ENCODE measurements around the gene TBC1D21.
"Not testable (repeated sequence)": the region's sequence is repeated elsewhere in the genome, so short reads cannot be mapped to it uniquely, and the experiment has no call there.

The TBC1D21 gene

DNA sequence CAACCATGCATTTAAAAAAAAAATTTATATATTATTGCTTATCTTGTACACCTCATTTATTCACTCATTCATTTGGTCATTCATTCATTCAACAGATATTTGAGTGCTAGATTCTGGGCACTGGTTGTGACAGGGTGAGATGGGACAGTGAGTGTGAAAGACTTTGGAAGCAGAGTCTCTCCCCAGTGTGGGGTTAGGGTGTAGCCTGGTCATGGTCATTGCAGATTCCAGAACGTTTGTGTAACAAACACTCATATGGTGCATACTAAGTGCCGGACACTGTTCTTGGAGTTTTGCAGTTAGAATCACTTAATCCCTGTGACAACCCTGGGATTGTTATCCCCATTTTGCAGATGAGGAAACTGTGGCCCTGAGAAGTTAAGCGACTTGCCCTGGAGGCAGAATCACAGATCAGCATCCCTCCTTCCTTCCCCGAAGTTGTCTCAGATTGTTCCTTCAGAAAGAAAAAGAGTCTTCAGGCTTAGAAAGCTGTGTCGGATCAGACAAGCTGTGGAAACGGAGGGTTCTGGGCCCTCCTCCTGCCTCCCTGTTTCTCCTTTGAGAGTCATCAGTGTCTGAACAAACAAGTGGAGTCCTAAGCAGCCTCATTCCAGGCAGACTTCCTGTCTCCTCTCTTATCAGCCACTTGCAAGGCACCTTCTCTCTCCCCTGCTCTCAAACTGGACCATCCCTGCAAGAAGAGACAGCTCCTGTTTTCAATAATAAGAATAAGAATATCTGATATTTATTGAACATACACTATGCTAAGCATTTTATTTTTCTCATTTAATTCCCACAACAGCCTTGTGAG is 59.2 kb downstream of the TBC1D21 start:
- ATAC-seq = no peak
- Mint-ChIP-seq H3K4me3 (no peak overlapping the region), H3K27ac (no peak overlapping the region), H3K4me1 (peaks cover 13% of the 10 kb centered on the region), H3K9me3 (no peaks in the 10 kb centered on the region), H3K36me3 (ENCODE audit: low read depth) (no peaks in the 10 kb centered on the region), H3K27me3 (peaks cover 3% of the 10 kb centered on the region)
- DNase-seq = no peak

- Mint-ChIP-seq H3K4me1 (peaks cover 2% of the 10 kb centered on the region), H3K27me3 (no peaks in the 10 kb centered on the region), H3K27ac (no peak overlapping the region), H3K9me3 (no peaks in the 10 kb centered on the region), H3K4me3 (no peak overlapping the region), H3K36me3 (ENCODE audit: low read depth) (no peaks in the 10 kb centered on the region)
- DNase-seq = no peak
- ATAC-seq = no peak
Observed at GRCh38 chr15:73934281-73934680, 60.9 kb downstream of the TBC1D21 start.

DNA sequence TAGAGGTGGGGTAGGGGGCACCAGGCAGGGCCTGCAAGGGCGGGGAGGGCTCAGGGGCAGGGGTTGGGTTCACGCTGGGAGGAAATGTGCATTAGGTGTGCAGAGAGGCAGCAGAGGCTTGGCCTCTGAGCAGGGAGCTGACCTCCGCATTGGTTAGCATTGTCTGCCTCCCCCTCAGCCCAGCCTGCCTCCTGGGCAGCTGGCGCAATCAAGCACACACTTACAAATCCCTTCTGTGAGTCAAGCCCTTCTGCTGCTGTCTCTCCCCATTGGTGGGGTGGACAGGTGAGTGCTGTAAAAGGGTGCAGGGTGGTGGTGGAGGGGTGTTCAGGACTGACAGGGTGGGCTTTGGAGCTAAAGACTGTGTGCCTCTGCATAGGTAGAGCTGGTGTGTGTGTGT is 62.2 kb downstream of the TBC1D21 start:
- ATAC-seq = no peak
- no peaks in the 10 kb centered on the region for H3K27me3 Mint-ChIP-seq
- no peaks in the 10 kb centered on the region for H3K4me1 Mint-ChIP-seq
- no peak overlapping the region for H3K4me3 Mint-ChIP-seq
- H3K36me3 Mint-ChIP-seq (ENCODE audit: low read depth) = no peaks in the 10 kb centered on the region
- H3K27ac Mint-ChIP-seq = no peak overlapping the region
- H3K9me3 Mint-ChIP-seq = no peaks in the 10 kb centered on the region
- DNase-seq = no peak

GRCh38 chr15:73936181-73936580 is 62.8 kb downstream of the TBC1D21 start:
- H3K27ac Mint-ChIP-seq = no peak overlapping the region
- DNase-seq = no peak

DNA sequence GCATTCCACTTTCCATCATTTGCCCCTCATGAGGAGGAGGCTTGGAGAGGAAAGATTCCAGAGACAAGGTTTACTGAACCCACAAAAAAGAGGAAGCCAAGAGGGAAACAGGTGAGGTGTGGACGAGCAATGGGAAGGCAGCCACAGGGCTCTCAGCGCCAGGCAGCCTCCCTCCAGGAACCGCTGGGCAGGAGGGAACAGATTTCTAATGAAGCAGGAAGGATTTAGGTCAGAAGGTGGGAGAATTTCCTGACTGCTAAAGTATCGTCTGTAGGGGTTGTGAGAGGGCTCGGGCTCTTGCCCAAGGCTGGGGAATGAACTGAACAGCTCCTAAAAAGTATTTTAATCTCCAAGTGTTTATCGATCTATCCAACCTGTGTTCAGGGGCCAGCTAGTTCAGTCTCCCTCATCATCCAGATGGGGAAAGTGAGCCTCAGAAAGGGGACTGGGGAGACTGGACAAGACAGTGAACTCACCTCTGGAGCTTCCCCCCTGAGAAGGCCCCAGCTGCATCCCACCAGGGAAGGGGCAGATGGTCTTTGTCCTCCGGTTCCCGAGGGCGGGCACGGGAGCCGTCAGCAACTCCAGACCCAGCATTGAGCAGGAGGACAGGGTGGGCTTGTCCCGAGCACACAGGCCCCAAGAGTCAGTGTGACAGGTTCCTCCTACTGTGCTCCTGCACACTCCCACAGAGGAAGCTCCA is 63.4 kb downstream of the TBC1D21 start:
- Mint-ChIP-seq H3K36me3 (ENCODE audit: low read depth) (no peaks in the 10 kb centered on the region), H3K4me1 (peaks cover 4% of the 10 kb centered on the region), H3K4me3 (no peak overlapping the region), H3K9me3 (no peaks in the 10 kb centered on the region), H3K27me3 (no peaks in the 10 kb centered on the region), H3K27ac (no peak overlapping the region)
- ATAC-seq (no peak), DNase-seq (no peak)

More at GRCh38 chr15:73936181-73936580, 62.8 kb downstream of the TBC1D21 start:
- Mint-ChIP-seq H3K4me3 (no peak overlapping the region), H3K4me1 (no peaks in the 10 kb centered on the region), H3K27me3 (no peaks in the 10 kb centered on the region), H3K36me3 (ENCODE audit: low read depth) (no peaks in the 10 kb centered on the region), H3K9me3 (no peaks in the 10 kb centered on the region)
- no peak for ATAC-seq

DNA sequence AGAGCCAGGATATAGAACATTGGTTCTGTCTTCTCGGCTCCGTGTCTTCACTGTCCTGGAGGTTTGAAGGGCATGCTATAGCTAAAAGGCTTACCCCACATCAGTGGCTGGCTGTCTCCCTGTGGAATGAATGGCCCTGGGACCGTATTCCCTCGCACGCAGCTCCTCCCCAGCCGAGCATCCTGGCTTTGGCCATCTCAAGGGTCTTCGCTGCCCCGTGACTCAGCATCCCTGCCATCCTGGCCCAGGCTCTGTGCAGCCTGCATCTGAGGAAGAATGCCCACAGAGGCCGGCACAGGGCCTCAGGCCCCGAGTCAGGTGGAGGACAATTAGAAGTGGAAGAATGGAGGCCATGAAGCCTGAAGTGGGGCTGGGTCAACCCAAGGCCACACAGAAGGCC is 63.9 kb downstream of the TBC1D21 start:
- Mint-ChIP-seq H3K9me3 (no peaks in the 10 kb centered on the region), H3K27ac (no peak overlapping the region), H3K4me1 (peaks cover 8% of the 10 kb centered on the region), H3K4me3 (no peak overlapping the region), H3K27me3 (no peaks in the 10 kb centered on the region), H3K36me3 (ENCODE audit: low read depth) (no peaks in the 10 kb centered on the region)
- DNase-seq = no peak
- no peak for ATAC-seq

- Mint-ChIP-seq H3K9me3 (no peaks in the 10 kb centered on the region), H3K36me3 (ENCODE audit: low read depth) (no peaks in the 10 kb centered on the region), H3K27ac (no peak overlapping the region), H3K4me3 (no peak overlapping the region), H3K4me1 (peaks cover 12% of the 10 kb centered on the region), H3K27me3 (no peaks in the 10 kb centered on the region)
- ATAC-seq = no peak
- no peak for DNase-seq
Observed at GRCh38 chr15:73937726-73938125, 64.4 kb downstream of the TBC1D21 start.

GRCh38 chr15:73938516-73938915 is 65.2 kb downstream of the TBC1D21 start:
- H3K27ac Mint-ChIP-seq; H3K36me3 Mint-ChIP-seq (ENCODE audit: low read depth); H3K9me3 Mint-ChIP-seq; ATAC-seq; DNase-seq; H3K4me3 Mint-ChIP-seq; H3K27me3 Mint-ChIP-seq: not testable (repeated sequence)
- peaks cover 12% of the 10 kb centered on the region for H3K4me1 Mint-ChIP-seq
